Measurements from ENCODE around the gene ADARB1.

ADARB1 gene

DNA sequence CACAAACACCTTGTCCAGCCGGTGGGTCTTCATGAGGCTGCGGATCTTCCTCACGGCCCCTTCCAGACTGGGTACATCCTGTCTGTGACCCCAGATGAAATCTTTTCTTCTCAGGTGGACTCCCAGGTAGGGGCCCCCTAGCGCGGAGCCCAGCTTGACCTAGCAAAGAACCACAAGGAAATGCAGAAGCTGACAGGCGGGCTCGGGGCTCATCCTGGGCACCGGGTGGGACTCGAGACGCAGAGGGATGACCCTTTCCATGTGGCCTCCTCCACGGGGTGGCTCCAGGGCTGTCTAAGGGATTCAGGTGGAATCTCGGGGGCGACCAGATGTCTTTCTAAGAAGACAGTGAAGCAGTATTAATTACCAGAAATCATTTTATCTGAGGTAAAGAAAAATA is 195.5 kb downstream of the ADARB1 start:
- peaks cover 8% of the 10 kb centered on the region for H3K9me3 ChIP-seq (ENCODE audit: insufficient read depth, low read length, severe bottlenecking)
- H3K9ac ChIP-seq (ENCODE audit: low read depth, low read length): no peak overlapping the region
- no peak overlapping the region for H3K4me2 ChIP-seq (ENCODE audit: insufficient read depth, low read length)
- H3K36me3 ChIP-seq (ENCODE audit: insufficient read depth, low read length): peaks cover 61% of the 10 kb centered on the region
- no peak for DNase-seq
- no peak overlapping the region for H3K4me3 ChIP-seq (ENCODE audit: low read depth in 1 of 2, low read length in 2 of 2)
- no peaks in the 10 kb centered on the region for H3K27me3 ChIP-seq (ENCODE audit: insufficient read depth, low read length, poor library complexity)
- peaks cover 8% of the 10 kb centered on the region; the same call in 1 of the 2 replicates for H4K20me1 ChIP-seq (ENCODE audit: insufficient read depth, low read length)
- no peak overlapping the region for H2AFZ ChIP-seq (ENCODE audit: low read depth, low read length)
- no peak for TF ChIP-seq EZH2 (IDR thresholded peaks at IDR 0.05; ENCODE audit: borderline replicate concordance, low read depth, low read length, severe bottlenecking)
- TF ChIP-seq, protein P1, sequence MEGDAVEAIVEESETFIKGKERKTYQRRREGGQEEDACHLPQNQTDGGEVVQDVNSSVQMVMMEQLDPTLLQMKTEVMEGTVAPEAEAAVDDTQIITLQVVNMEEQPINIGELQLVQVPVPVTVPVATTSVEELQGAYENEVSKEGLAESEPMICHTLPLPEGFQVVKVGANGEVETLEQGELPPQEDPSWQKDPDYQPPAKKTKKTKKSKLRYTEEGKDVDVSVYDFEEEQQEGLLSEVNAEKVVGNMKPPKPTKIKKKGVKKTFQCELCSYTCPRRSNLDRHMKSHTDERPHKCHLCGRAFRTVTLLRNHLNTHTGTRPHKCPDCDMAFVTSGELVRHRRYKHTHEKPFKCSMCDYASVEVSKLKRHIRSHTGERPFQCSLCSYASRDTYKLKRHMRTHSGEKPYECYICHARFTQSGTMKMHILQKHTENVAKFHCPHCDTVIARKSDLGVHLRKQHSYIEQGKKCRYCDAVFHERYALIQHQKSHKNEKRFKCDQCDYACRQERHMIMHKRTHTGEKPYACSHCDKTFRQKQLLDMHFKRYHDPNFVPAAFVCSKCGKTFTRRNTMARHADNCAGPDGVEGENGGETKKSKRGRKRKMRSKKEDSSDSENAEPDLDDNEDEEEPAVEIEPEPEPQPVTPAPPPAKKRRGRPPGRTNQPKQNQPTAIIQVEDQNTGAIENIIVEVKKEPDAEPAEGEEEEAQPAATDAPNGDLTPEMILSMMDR (IDR thresholded peaks at IDR 0.05; ENCODE audit: borderline replicate concordance, extremely low read depth, low read length, poor library complexity, severe bottlenecking): no peak
- no peaks in the 10 kb centered on the region for H3K79me2 ChIP-seq (ENCODE audit: insufficient read depth, low read length)
- H3K4me1 ChIP-seq (ENCODE audit: insufficient read depth, low read length): peaks cover 23% of the 10 kb centered on the region
- ATAC-seq (ENCODE audit: insufficient read depth, low read depth): no peak
- no peak overlapping the region for H3K27ac ChIP-seq (ENCODE audit: low read length)

DNA sequence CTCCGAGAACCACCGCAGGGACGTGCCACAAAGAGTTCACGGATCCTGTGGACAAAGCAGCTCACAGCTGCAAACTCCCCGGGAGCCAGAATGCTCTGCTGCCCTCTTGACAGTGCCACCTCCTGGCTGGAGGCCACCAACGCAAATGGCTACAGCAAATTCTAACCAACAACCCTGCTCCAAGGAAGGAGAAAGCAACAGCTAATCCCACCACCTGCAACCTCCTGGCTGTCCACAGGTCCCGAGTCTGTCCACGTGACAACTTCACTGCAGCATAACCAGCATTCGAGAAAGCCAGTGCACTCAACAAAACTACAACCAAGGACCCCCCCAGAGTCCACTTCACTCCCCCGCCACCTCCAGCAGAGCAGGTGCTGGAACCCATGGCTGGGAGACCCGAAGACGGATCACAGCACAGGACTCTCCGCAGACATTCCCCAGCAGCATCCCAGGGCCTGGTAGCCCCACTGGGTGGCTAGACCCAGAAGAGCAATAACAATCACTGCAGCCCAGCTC is 196.0 kb downstream of the ADARB1 start:
- H3K4me1 ChIP-seq (ENCODE audit: insufficient read depth, low read length): peaks cover 23% of the 10 kb centered on the region
- H3K4me2 ChIP-seq (ENCODE audit: insufficient read depth, low read length): no peak overlapping the region
- DNase-seq (no peak), ATAC-seq (ENCODE audit: insufficient read depth, low read depth) (no peak)
- H3K27me3 ChIP-seq (ENCODE audit: insufficient read depth, low read length, poor library complexity): no peaks in the 10 kb centered on the region
- no peak overlapping the region for H3K9ac ChIP-seq (ENCODE audit: low read depth, low read length)
- H3K36me3 ChIP-seq (ENCODE audit: insufficient read depth, low read length): peaks cover 58% of the 10 kb centered on the region
- no peak for TF ChIP-seq EZH2 (IDR thresholded peaks at IDR 0.05; ENCODE audit: borderline replicate concordance, low read depth, low read length, severe bottlenecking)
- TF ChIP-seq, protein P1 (IDR thresholded peaks at IDR 0.05; ENCODE audit: borderline replicate concordance, extremely low read depth, low read length, poor library complexity, severe bottlenecking): peak; percentile 52
- H3K79me2 ChIP-seq (ENCODE audit: insufficient read depth, low read length): no peaks in the 10 kb centered on the region
- no peak overlapping the region for H3K4me3 ChIP-seq (ENCODE audit: low read depth in 1 of 2, low read length in 2 of 2)
- no peak overlapping the region for H2AFZ ChIP-seq (ENCODE audit: low read depth, low read length)
- peaks cover 8% of the 10 kb centered on the region; the same call in 1 of the 2 replicates for H4K20me1 ChIP-seq (ENCODE audit: insufficient read depth, low read length)
- peaks cover 8% of the 10 kb centered on the region for H3K9me3 ChIP-seq (ENCODE audit: insufficient read depth, low read length, severe bottlenecking)
- no peak overlapping the region for H3K27ac ChIP-seq (ENCODE audit: low read length)
